HL-60/S4 treated with phorbol 12-myristate 13-acetate at 8.2 ng/mL for 4 days and 3 days (cell line): ENCODE results near the gene APOL5.
"Not testable (repeated sequence)": the region's sequence is repeated elsewhere in the genome, so short reads cannot be mapped to it uniquely, and the experiment has no call there.

Experiments used
- in situ Hi-C: fragments of 300-500 bp; cut with MboI; formaldehyde crosslinking; loops from 2 replicates; pipeline ENCODE4 v1.15.0; 2022; ENCODE audit warnings: low sequenced_read_pairs

The APOL5 gene

GRCh38 chr22:35708917-35709316 lies 8.8 kb upstream of the APOL5 start:
- in situ Hi-C loops, result no loop called here

DNA sequence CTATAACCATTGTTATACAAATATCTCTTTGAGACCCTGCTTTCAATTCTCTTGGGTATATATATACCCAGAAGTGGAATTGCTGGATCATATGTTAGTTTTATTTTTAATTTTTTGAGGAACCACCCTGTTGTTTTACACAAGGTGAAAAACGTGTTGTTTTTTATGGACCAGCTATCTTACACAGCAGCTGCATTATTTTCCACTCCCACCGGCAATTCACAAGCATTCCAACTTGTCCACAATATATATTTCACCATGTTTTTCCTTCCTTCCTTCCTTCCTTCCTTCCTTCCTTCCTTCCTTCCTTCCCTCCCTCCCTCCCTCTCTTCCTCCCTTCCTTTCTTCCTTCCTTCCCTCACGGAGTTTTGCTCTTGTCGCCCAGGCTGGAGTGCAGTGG lies 6.3 kb upstream of the APOL5 start:
- in situ Hi-C loops, result no loop called here

DNA sequence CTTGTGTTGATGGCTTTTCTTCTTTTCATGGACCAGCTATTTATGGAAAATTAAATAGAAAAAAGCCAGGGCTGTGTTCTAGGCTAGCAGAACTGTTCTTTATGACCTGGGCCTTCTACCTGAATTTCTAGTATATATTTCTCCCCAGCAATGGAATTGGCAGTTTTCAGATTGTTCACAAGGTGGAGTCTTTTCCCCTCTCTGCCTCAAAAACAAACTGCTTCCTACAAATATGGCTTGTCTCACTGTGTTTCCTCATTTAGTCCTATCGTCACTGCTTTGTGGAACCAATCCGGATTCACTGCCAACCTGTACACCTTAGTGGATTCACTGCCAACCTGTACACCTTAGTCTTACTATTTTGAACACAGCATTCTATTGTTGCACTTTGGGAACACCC lies 5.0 kb upstream of the APOL5 start:
- in situ Hi-C loops, result no loop called here

- in situ Hi-C loops, result no loop called here
Measured at GRCh38 chr22:35719212-35719875, 1.7 kb downstream of the APOL5 start.

DNA sequence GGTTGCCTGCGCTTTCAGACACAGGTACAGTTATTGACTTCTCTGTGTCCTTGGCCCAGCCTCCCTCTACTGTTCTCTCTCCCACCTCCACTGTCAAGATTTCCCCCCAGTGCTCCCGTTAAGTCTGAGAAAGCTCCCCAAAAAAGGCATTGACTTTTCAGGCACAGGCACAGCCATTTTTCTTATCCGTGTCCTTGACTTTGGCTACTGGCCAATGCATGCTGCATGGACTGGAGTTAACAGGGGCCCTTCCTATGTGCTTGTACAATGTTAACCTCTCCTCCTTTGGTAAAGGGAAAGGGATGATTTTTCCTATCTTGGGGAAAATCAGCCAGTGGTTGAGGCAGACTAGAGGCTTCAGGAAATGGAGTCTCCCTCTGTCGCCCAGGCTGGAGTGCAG lies 4.3 kb downstream of the APOL5 start:
- in situ Hi-C loops, result no loop called here

DNA sequence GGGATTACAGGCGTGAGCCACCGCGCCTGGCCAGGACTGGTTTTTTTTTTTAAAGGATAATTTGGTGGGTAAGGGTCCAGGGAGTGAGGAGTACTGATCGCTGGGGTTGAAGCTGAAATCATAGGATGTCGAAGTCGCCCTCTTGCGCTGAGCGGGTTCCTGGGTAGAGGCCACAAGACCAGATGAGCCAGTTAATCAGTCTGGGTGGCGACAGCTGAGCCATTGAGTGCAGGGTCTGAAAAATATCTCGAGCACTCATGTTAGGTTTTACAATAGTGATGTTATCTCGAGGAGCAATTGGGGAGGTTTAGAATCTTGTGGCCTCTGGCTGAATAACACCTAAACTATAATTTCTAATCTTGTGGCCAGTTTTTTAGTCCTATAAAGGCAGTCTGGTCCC lies 7.8 kb downstream of the APOL5 start:
- in situ Hi-C loops, result no loop called here

- in situ Hi-C loops, result no loop called here
Measured at GRCh38 chr22:35726398-35726797, 8.7 kb downstream of the APOL5 start.

DNA sequence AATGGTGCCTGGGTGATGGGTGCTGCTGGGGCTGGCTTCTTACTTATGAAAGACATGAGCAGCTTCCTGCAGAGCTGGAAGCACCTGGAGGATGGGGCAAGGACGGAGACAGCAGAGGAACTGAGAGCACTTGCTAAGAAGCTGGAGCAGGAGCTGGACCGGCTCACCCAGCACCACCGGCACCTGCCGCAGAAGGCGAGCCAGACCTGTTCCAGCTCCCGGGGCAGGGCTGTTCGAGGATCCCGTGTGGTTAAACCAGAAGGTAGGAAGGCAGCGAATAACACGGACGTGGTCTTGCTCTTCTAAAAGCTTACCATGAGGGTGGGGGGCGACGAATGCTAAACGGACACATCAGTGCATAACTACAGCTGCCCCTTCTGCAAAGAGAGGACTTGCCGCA lies 9.3 kb downstream of the APOL5 start:
- in situ Hi-C loops, result no loop called here

DNA sequence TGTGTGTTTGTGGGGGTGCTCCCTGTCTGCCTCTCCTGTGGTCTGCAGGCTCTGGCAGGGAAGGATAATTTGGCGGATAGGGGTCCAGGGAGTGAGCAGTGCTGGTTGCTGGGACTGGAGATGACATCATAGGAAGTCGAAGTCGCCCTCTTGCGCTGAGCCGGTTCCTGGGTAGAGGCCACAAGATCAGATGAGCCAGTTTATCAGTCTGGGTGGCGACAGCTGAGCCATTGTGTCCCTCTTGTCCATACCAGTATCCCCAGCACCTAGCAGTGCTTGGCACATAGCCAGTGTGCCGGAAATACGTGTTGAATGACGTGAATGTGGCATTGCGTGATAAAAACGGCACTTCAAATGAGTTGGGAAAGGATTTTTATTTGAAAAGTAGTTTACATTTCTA lies 9.8 kb downstream of the APOL5 start:
- in situ Hi-C loops, result no loop called here

DNA sequence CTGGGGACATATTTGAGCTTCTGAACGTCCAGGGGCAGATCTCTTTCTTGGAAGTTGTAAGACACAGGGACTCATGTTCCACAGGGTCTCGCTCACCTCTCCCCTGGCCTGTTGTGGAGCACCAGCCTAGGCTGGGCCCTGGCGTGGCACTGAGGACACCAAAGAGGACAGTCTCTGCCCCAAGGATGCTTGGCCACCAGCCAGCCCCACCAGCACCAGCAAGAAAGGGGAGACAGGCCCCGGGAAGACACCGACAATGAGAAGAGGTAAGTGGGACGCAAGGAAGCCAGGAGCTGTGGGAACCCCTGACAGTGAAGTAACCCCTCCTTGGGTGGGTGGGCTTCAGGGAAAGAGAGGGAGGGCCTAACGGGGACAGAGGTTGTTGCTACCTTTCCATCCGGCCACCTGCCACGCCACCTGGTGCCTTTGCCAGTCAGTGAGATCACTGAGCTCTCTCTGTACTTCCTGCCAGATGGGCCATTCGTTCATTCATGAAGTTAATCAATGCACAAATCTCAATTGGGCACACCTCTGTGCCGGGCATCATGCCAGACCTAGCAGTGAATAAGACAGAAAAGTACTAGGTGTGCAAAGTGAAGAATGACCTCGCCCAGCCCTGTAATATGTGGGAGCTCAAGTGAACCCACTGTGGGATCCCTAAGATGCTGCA lies 11.1 kb downstream of the APOL5 start:
- in situ Hi-C loops, result no loop called here

GRCh38 chr22:35729309-35729698 lies 11.6 kb downstream of the APOL5 start:
- in situ Hi-C loops, result no loop called here

GRCh38 chr22:35731321-35731720 lies 13.6 kb downstream of the APOL5 start:
- in situ Hi-C loops, result no loop called here

GRCh38 chr22:35732116-35732515 lies 14.4 kb downstream of the APOL5 start:
- in situ Hi-C loops, result no loop called here

DNA sequence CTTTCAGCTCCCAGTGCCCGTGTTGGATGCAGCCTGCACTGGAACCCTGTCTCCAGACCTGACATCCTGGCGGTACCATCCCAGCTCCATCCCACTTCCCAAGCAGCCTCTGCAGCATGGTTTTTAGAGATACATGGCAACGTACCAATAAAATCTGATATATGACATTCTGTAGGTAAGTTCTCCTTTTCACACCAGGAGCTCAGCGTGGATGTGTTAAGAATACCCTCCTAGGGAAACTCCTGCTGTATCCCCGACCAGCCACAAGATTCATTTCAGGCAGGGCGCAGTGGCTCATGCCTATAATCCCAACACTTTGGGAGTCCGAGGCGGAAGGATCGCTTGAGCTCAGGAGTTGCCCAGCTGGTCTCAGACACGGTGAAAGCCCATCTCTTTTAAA lies 15.4 kb downstream of the APOL5 start:
- in situ Hi-C loops, result no loop called here

- in situ Hi-C loops, result no loop called here
Measured at GRCh38 chr22:35733791-35734516, 16.3 kb downstream of the APOL5 start.

DNA sequence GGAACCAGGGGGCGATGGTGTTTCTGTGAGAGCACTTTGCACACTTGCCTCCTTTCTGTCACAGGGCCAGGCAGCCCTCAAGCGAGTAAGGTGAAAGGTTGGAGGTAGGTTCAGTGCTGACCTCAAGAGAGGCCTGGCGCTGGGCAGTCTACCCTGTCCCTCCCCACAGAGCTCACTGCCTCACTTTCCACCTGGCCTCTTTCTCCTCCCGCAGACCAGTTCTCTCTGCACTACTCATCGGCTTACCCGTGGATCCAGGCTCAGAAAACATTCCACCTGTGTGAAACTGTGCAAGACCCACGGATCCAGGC lies 16.8 kb downstream of the APOL5 start:
- in situ Hi-C loops, result no loop called here

DNA sequence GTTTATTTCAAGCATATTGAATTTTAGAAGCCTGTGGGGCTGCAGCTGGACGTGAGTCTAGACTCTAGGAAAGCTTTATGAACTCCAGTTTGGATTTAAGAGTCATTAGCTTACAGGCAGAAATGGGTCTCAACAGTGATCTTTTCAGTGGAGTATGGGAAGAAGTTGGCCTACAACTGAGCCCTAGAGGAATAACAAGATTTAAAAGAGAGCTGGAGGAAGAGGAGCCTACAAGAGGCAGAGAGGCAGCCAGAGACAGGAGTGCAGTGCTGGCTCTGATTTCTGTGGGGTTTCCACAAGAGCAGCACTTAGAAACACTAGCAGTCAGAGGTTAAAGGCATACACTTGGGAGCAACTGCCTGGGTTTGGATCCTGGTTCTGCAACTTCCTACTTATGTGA lies 17.9 kb downstream of the APOL5 start:
- in situ Hi-C loops, result no loop called here

- in situ Hi-C loops, result no loop called here
Measured at GRCh38 chr22:35736166-35736565, 18.5 kb downstream of the APOL5 start.

GRCh38 chr22:35736701-35737100 lies 19.0 kb downstream of the APOL5 start:
- in situ Hi-C loops, result no loop called here

GRCh38 chr22:35737886-35738285 lies 20.2 kb downstream of the APOL5 start:
- in situ Hi-C loops, result not testable (repeated sequence)

- in situ Hi-C loops, result no loop called here
Measured at GRCh38 chr22:35739076-35739930, 21.6 kb downstream of the APOL5 start.
